HL-60 (cell line): ENCODE data around the gene CTSD.

Source experiments
- DNase-seq, 2 experiments: peaks; one replicate each; pipeline ENCODE4 v3.0.0-alpha.2; 2010 to 2020; ENCODE audit warnings: low read depth in 1 of 2, low spot score in 1 of 2
- H3K27ac ChIP-seq: fragments of 250-450 bp; sonication (Bioruptor Pico); replicated peaks from 2 replicates; pipeline ENCODE4 v1.5.1; 2020; ENCODE audit warnings: mild to moderate bottlenecking, moderate library complexity
- H3K27me3 ChIP-seq: fragments of 250-450 bp; sonication (Bioruptor Pico); 2 replicates; pipeline ENCODE4 v1.5.1; 2021; ENCODE audit warnings: mild to moderate bottlenecking, moderate library complexity; ENCODE audit not compliant: insufficient read depth, poor library complexity, severe bottlenecking
- H3K4me3 ChIP-seq: replicated peaks from 2 replicates; pipeline ENCODE4 v1.5.1; 2011; ENCODE audit warnings: mild to moderate bottlenecking, control low read depth, low read length; ENCODE audit not compliant: insufficient read depth
- GABPA ChIP-seq: IDR thresholded peaks from 2 replicates; pipeline ENCODE4 v1.6.1; 2012; ENCODE audit warnings: low read depth
- POLR2AphosphoS5 ChIP-seq: IDR thresholded peaks from 2 replicates; pipeline ENCODE4 v1.6.1; 2012; ENCODE audit warnings: low read depth
- SPI1 ChIP-seq: IDR thresholded peaks from 2 replicates; pipeline ENCODE4 v1.6.1; 2012; ENCODE audit warnings: low read depth, mild to moderate bottlenecking, borderline replicate concordance
- TF ChIP-seq, protein P1 (sequence below): IDR thresholded peaks from one replicate; pipeline ENCODE4 v1.5.1; 2011; ENCODE audit warnings: low read length, control low read depth, inconsistent platforms; ENCODE audit not compliant: insufficient read depth
- TF ChIP-seq, protein P2 (sequence below): IDR thresholded peaks from 2 replicates; pipeline ENCODE4 v1.6.1; 2012; ENCODE audit warnings: low read depth; ENCODE audit not compliant: insufficient replicate concordance

Gene CTSD

DNA sequence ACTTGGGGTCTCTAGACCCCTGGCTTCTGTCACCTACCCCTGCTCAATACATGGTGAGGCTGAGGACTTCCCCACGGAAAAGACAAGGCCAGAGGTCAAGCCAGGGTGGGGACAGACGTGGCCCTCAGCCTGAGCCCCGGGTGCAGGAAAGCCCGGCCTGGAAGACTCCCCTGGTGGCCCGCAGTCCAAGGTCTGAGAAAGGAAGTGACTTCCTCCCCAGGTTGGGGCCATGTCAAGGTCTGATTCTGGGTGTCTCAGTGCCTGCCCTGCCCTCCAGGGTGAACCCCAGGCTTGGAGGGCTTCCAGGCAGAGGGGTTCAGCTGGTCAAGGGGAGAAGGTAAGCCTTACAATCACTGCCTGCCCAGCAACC lies 3.9 kb downstream of the CTSD start:
- Histone ChIP-seq H3K4me3 (no peak overlapping the region), H3K27me3 (no peaks in the 10 kb centered on the region), H3K27ac (peak overlapping the region; percentile 79)
- peak; percentile 69 for TF ChIP-seq SPI1
- TF ChIP-seq POLR2AphosphoS5, result no peak; the same call in 1 of the 2 replicates
- TF ChIP-seq, protein P1, sequence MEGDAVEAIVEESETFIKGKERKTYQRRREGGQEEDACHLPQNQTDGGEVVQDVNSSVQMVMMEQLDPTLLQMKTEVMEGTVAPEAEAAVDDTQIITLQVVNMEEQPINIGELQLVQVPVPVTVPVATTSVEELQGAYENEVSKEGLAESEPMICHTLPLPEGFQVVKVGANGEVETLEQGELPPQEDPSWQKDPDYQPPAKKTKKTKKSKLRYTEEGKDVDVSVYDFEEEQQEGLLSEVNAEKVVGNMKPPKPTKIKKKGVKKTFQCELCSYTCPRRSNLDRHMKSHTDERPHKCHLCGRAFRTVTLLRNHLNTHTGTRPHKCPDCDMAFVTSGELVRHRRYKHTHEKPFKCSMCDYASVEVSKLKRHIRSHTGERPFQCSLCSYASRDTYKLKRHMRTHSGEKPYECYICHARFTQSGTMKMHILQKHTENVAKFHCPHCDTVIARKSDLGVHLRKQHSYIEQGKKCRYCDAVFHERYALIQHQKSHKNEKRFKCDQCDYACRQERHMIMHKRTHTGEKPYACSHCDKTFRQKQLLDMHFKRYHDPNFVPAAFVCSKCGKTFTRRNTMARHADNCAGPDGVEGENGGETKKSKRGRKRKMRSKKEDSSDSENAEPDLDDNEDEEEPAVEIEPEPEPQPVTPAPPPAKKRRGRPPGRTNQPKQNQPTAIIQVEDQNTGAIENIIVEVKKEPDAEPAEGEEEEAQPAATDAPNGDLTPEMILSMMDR, result no peak
- DNase-seq, result no peak

- peak overlapping the region; percentile 79 for H3K27ac ChIP-seq
- no peak for DNase-seq
- H3K4me3 ChIP-seq, result no peak overlapping the region
These were observed 4.4 kb downstream of the CTSD start for GRCh38 chr11:1759151-1759850.

GRCh38 chr11:1758611-1759150 lies 5.0 kb downstream of the CTSD start:
- no peak for DNase-seq
- TF ChIP-seq SPI1 (no peak), POLR2AphosphoS5 (no peak), GABPA (no peak)
- TF ChIP-seq, protein P1, result no peak
- TF ChIP-seq, protein P2, sequence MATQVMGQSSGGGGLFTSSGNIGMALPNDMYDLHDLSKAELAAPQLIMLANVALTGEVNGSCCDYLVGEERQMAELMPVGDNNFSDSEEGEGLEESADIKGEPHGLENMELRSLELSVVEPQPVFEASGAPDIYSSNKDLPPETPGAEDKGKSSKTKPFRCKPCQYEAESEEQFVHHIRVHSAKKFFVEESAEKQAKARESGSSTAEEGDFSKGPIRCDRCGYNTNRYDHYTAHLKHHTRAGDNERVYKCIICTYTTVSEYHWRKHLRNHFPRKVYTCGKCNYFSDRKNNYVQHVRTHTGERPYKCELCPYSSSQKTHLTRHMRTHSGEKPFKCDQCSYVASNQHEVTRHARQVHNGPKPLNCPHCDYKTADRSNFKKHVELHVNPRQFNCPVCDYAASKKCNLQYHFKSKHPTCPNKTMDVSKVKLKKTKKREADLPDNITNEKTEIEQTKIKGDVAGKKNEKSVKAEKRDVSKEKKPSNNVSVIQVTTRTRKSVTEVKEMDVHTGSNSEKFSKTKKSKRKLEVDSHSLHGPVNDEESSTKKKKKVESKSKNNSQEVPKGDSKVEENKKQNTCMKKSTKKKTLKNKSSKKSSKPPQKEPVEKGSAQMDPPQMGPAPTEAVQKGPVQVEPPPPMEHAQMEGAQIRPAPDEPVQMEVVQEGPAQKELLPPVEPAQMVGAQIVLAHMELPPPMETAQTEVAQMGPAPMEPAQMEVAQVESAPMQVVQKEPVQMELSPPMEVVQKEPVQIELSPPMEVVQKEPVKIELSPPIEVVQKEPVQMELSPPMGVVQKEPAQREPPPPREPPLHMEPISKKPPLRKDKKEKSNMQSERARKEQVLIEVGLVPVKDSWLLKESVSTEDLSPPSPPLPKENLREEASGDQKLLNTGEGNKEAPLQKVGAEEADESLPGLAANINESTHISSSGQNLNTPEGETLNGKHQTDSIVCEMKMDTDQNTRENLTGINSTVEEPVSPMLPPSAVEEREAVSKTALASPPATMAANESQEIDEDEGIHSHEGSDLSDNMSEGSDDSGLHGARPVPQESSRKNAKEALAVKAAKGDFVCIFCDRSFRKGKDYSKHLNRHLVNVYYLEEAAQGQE, result no peak
- Histone ChIP-seq H3K4me3 (no peak overlapping the region), H3K27me3 (no peaks in the 10 kb centered on the region), H3K27ac (peak overlapping the region; percentile 79)

More at GRCh38 chr11:1759151-1759850, 4.4 kb downstream of the CTSD start:
- no peak for TF ChIP-seq SPI1
- TF ChIP-seq, protein P2, result no peak
- peak; percentile 19; the same call in 1 of the 2 replicates for TF ChIP-seq POLR2AphosphoS5
- TF ChIP-seq, protein P1, result no peak
- TF ChIP-seq GABPA, result no peak
- no peaks in the 10 kb centered on the region for H3K27me3 ChIP-seq
